GM23338 (cell line): ENCODE measurements around the gene SLC10A2. TPM values are rescaled to one million over a fixed set of nuclear protein-coding genes. Genes with fewer than 3 reads are reported as not detected.
"Not testable (repeated sequence)": the region's sequence is repeated elsewhere in the genome, so short reads cannot be mapped to it uniquely, and the experiment has no call there.

Source experiments
- ATAC-seq: fragments of 200-7000 bp; cut with Tn5 transposase; 3 replicates; pipeline ENCODE4 v1.9.1; 2020
- DNase-seq: peaks from one replicate; pipeline ENCODE4 v3.0.0-alpha.2; 2015; ENCODE audit warnings: low spot score
- H2AFZ ChIP-seq: fragments of 200-600 bp; sonication (generic); 2 replicates; pipeline ENCODE4 v1.8.0; 2016; ENCODE audit warnings: antibody characterized with exemption, mild to moderate bottlenecking, moderate library complexity
- H3F3A ChIP-seq: fragments of 200-600 bp; sonication (generic); replicated peaks from 2 replicates; pipeline ENCODE4 v1.8.0; 2017; ENCODE audit warnings: antibody characterized with exemption, mixed run types, low read depth
- H3K27ac ChIP-seq: fragments of 200-600 bp; sonication (generic); 2 replicates; pipeline ENCODE4 v1.6.1; 2016; ENCODE audit warnings: low read depth
- H3K27me3 ChIP-seq: fragments of 200-600 bp; sonication (generic); 2 replicates; pipeline ENCODE4 v1.8.0; 2016; ENCODE audit warnings: mild to moderate bottlenecking, mixed run types, moderate library complexity; ENCODE audit not compliant: insufficient read depth
- H3K36me3 ChIP-seq: fragments of 200-600 bp; sonication (generic); 2 replicates; pipeline ENCODE4 v1.8.0; 2016; ENCODE audit warnings: mild to moderate bottlenecking; ENCODE audit not compliant: insufficient read depth
- H3K4me1 ChIP-seq: fragments of 200-600 bp; sonication (generic); 2 replicates; pipeline ENCODE4 v1.8.0; 2016; ENCODE audit warnings: mild to moderate bottlenecking, moderate library complexity; ENCODE audit not compliant: insufficient read depth
- H3K4me2 ChIP-seq: fragments of 200-600 bp; sonication (generic); 2 replicates; pipeline ENCODE4 v1.7.1; 2017; ENCODE audit warnings: mixed run types
- H3K4me3 ChIP-seq: fragments of 200-600 bp; sonication (generic); 2 replicates; pipeline ENCODE4 v1.6.1; 2016; ENCODE audit warnings: mixed run types
- H3K79me2 ChIP-seq: fragments of 200-600 bp; sonication (generic); replicated peaks from 2 replicates; pipeline ENCODE4 v1.8.0; 2017; ENCODE audit warnings: mild to moderate bottlenecking; ENCODE audit not compliant: insufficient read depth
- H3K9me2 ChIP-seq: fragments of 200-600 bp; sonication (generic); 2 replicates; pipeline ENCODE4 v1.8.0; 2017; ENCODE audit not compliant: insufficient read depth
- H4K20me1 ChIP-seq: fragments of 200-600 bp; sonication (generic); replicated peaks from 2 replicates; pipeline ENCODE4 v1.8.0; 2017; ENCODE audit warnings: mild to moderate bottlenecking; ENCODE audit not compliant: insufficient read depth
- H3K27ac Mint-ChIP-seq: 2 replicates; pipeline ENCODE4 v1.8.0; 2020; ENCODE audit warnings: inconsistent platforms, mild to moderate bottlenecking, moderate library complexity, mixed read lengths
- H3K27me3 Mint-ChIP-seq: 3 replicates; pipeline ENCODE4 v1.8.0; 2022; ENCODE audit warnings: low read depth, mild to moderate bottlenecking, moderate library complexity, mixed read lengths, inconsistent platforms; ENCODE audit not compliant: insufficient read depth, poor library complexity
- H3K36me3 Mint-ChIP-seq: 3 replicates; pipeline ENCODE4 v1.8.0; 2021; ENCODE audit warnings: low read depth, mild to moderate bottlenecking, inconsistent platforms, moderate library complexity, mixed read lengths
- H3K4me1 Mint-ChIP-seq: 3 replicates; pipeline ENCODE4 v1.8.0; 2020; ENCODE audit warnings: mild to moderate bottlenecking, inconsistent platforms, mixed read lengths
- H3K4me3 Mint-ChIP-seq: 3 replicates; pipeline ENCODE4 v1.8.0; 2021; ENCODE audit warnings: moderate library complexity, mild to moderate bottlenecking, inconsistent platforms, mixed read lengths
- H3K9me3 Mint-ChIP-seq: 3 replicates; pipeline ENCODE4 v1.8.0; 2020; ENCODE audit warnings: moderate library complexity, mild to moderate bottlenecking, inconsistent platforms, mixed read lengths
- EZH2phosphoT487 ChIP-seq: fragments of 200-600 bp; sonication (generic); IDR thresholded peaks from one replicate; pipeline ENCODE4 v1.8.1; 2018; ENCODE audit warnings: antibody characterized with exemption; ENCODE audit not compliant: unreplicated experiment
- JUNB ChIP-seq: IDR thresholded peaks from one replicate; pipeline ENCODE4 v1.6.1; 2016; ENCODE audit warnings: antibody characterized with exemption; ENCODE audit not compliant: unreplicated experiment
- POLR2AphosphoS5 ChIP-seq: IDR thresholded peaks from 2 replicates; pipeline ENCODE4 v1.6.1; 2016; ENCODE audit warnings: antibody characterized with exemption, low read depth
- ZNF331 ChIP-seq: fragments of 250-450 bp; sonication (Bioruptor Pico); IDR thresholded peaks from 2 replicates; pipeline ENCODE4 v1.5.0; 2020; ENCODE audit warnings: low read depth, mild to moderate bottlenecking, moderate library complexity
- ZNF462 ChIP-seq: fragments of 250-450 bp; sonication (Bioruptor Pico); IDR thresholded peaks from 2 replicates; pipeline ENCODE4 v1.5.0; 2020; ENCODE audit warnings: mild to moderate bottlenecking, moderate library complexity
- polyA plus RNA-seq: library from polyadenylated mRNA; unstranded; fragments of >200 nt; fragmentation: Nextera tagmentation; extraction: Ambion mirVana; gene quantifications from 2 replicates; pipeline ENCODE4 v1.2.1, GENCODE V29; 2016
- total RNA-seq: library from RNA; depleted of rRNA; stranded (reverse); fragments of >200 nt; shearing (Covaris generic); gene quantifications from 2 replicates; pipeline ENCODE4 v1.2.3, GENCODE V29; 2014

Gene SLC10A2
- total and polyA plus RNA-seq, 2 experiments from 2014 or later, result not detected

GRCh38 chr13:103104340-103104739, 38.1 kb upstream of the SLC10A2 start:
- peaks cover 2% of the 10 kb centered on the region; the same call in 2 of the 3 replicates for H3K36me3 Mint-ChIP-seq
- DNase-seq, result peak; percentile 74
- H3K9me3 Mint-ChIP-seq, result peaks cover 16% of the 10 kb centered on the region

GRCh38 chr13:103103456-103103855, 37.2 kb upstream of the SLC10A2 start:
- peaks cover 21% of the 10 kb centered on the region for H3K4me1 Mint-ChIP-seq
- not testable (repeated sequence) for H3K36me3 ChIP-seq, H3K79me2 ChIP-seq, H4K20me1 ChIP-seq, H3F3A ChIP-seq, H3K9me2 ChIP-seq, H3K4me3 ChIP-seq, DNase-seq, H3K27ac Mint-ChIP-seq, H3K27me3 Mint-ChIP-seq, H3K27ac ChIP-seq, H3K4me3 Mint-ChIP-seq, ATAC-seq, H3K27me3 ChIP-seq, H3K36me3 Mint-ChIP-seq, H3K4me2 ChIP-seq
- Histone ChIP-seq H2AFZ (peak overlapping the region; percentile 81; the same call in 1 of the 2 replicates), H3K4me1 (peaks cover 17% of the 10 kb centered on the region)
- peaks cover 16% of the 10 kb centered on the region for H3K9me3 Mint-ChIP-seq

More at GRCh38 chr13:103104340-103104739, 38.1 kb upstream of the SLC10A2 start:
- TF ChIP-seq POLR2AphosphoS5, result no peak
- TF ChIP-seq EZH2phosphoT487, result no peak
- TF ChIP-seq ZNF462 (CRISPR knock-in tag), result peak; percentile 36; the same call in 1 of the 2 replicates
- TF ChIP-seq JUNB, result no peak
- TF ChIP-seq ZNF331, result no peak
- peaks cover 17% of the 10 kb centered on the region for H3K4me1 ChIP-seq
- H3K36me3 ChIP-seq, result no peaks in the 10 kb centered on the region
- no peak overlapping the region for H3K4me2 ChIP-seq
- Mint-ChIP-seq H3K4me3 (no peak overlapping the region), H3K4me1 (peaks cover 21% of the 10 kb centered on the region), H3K27me3 (peaks cover 6% of the 10 kb centered on the region), H3K27ac (no peak overlapping the region)
- H4K20me1 ChIP-seq, result no peaks in the 10 kb centered on the region
- no peaks in the 10 kb centered on the region for H3K27me3 ChIP-seq
- no peak overlapping the region for H3K4me3 ChIP-seq
- H3K79me2 ChIP-seq, result no peaks in the 10 kb centered on the region
- no peak overlapping the region for H2AFZ ChIP-seq
- peak; percentile 79 for ATAC-seq
- H3K27ac ChIP-seq, result peak overlapping the region; percentile 62
- no peaks in the 10 kb centered on the region for H3K9me2 ChIP-seq
- no peaks in the 10 kb centered on the region; the same call in 1 of the 2 replicates for H3F3A ChIP-seq
